HG02970 (cell line): ENCODE results near the gene MAML3.

Experiments used
- ATAC-seq: cut with Tn5 transposase; IDR thresholded peaks from one replicate; pipeline ENCODE4 v1.9.1; 2021; ENCODE audit warnings: mild to moderate bottlenecking, moderate library complexity, moderate number of reproducible peaks; ENCODE audit not compliant: unreplicated experiment, low FRiP score

MAML3 gene

DNA sequence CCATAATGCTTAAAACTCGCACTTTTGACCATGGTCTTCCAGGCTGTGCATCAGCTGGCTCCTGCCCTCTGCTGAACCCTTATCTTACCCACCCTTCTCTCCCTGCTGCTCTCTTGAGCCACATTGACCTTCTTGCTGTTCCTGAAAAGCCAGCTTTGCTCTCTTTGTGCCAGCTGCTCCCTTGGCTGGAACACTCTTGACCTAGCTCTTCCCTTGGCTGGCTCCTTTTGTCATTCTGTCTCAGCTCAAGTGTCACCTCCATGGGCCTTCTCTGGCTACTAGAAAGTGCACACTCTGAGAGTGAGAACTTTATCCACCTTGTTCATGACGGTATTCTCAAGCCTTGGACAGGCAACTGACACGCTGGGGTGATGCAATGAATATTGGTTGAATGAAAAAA is 376.2 kb downstream of the MAML3 start:
- ATAC-seq = no peak

DNA sequence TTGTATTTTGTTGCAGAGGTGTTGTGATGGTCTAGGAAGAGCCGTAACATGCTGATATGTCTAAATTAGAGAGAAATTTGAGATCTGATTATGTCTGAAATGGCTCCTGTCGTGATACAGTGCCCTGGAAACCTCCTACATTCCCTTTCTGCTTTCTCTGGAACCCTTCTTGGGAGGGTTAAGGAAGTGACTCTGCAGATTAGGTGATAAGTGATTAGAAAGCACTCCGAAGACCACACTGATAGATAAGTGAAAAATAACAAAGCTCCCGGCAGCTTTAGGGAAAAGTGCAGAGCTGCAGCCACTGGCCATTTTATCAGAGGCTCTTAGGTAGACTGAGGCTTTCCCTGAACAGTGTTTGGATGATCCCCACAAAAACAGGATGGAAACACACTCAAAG is 377.7 kb downstream of the MAML3 start:
- no peak for ATAC-seq

DNA sequence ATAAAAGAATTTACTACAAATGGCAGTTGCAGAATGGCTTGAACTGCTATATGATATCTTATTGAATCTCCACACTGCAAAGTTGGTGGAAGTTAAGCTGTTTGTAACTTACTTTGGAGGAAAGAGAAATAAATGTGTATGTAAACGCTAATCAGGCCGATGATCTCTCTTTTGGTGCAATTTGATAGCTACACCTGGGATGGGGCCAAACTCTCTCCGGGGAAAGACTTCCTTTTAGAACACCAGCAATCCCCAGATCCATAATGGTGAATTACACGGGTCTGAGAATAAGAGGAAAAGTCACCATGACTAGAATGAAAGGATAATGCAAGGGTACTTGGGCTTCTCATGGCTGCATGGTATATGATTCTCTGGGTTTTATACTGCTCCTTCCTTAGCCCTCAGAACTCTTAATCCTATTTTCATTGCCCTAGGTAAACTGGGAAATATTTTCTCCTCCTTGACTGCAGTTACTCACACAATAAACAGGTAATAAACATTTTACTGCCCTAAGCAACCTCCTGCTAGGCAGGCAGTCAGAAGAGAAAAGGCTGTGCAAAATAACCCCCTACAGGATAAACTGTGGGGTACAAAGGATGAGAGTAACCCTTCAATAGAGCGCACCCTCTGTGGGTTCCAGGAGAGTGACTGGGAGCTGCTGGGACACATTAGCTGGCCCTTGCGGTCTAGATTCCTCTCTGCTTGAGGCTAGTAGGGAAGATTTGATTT is 379.1 kb downstream of the MAML3 start:
- ATAC-seq = no peak

DNA sequence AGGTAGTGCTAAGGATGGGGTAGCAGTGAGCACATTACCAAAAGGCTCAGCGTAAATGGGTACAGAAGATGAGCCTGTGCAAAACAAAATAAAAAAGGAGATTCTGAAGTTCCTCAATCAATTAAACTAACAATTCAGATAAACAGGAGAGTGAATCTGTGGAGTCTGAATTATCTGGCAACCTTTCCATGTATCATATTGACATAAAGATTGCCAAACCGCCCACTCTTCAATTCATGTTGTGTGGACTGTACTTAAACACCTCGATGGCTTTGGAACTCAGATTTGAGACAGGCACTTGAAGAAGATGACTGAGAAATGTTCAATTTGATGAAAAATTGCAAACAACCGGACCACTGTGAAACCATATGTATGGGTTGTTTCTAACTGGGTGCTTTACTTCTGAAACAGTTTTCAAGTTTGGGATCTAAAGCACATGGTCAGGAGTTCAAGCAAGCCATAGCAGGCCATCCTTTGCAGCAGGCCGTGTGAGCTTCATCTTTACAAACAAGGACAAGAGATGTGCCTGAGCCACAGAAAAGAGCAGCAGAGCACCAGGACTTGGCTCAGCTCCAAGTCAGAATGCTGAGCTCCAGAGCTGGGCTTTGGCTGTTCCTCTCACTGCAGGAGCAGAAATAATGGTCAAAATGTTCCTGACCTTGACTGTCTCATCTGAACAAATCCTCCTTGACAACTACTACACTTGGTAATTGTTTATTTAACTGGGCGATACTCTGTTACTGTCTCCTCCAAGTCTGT is 380.2 kb downstream of the MAML3 start:
- no peak for ATAC-seq

DNA sequence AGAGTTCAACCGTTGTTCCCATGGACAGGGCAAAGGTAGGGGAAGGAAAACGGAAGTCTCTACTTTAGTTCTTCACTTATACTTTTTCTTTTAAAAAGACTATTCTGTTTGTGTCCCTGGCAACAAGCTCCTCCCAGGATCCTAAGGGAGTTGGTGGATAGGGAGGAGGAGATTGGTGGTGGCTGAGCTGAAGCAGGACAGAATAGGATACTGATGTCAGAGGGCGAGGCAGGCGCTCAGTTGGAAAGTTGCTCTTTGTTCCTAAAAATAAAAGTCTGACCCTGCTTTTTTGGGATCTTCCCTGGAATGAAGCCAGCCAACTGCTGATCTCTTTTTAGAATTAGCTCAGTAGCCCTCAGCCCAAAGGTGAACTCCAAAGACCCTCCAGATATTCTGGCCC is 383.6 kb downstream of the MAML3 start:
- no peak for ATAC-seq

DNA sequence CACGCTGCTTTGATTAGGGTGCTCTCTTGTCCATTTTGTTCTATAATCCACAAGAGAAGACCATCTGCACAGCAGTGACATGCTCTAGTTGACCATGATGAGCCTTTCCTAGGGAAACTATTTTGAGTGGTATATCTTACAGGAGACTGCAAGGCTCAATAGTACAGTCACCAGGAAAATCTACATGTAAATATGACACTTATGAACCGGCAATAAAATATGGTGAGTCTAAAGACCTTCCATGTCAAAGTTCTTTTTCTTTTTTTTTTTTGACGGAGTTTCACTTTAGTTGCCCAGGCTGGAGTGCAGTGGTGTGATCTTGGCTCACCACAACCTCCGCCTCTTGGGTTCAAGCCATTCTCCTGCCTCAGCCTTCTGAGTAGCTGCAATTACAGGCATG is 384.6 kb downstream of the MAML3 start:
- ATAC-seq = no peak

DNA sequence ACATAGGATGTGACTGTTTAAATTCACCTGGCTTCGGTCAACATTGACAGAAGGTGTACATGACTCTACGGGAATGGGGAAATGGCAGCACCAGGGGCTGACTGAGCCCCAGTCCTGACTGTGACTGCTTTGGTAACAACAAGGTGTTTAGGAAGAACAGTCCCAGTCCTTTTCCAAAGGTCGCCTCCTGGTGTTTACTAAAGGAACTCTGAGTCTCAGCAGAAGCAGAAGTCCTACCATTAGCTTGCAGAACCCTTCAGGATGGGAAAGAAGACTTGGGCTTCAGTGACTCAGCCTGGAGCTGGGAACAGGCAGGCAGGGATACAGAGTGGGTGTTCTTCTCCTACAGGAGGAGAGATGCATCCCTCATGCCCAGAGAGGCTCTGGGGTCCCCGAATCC is 385.1 kb downstream of the MAML3 start:
- no peak for ATAC-seq

DNA sequence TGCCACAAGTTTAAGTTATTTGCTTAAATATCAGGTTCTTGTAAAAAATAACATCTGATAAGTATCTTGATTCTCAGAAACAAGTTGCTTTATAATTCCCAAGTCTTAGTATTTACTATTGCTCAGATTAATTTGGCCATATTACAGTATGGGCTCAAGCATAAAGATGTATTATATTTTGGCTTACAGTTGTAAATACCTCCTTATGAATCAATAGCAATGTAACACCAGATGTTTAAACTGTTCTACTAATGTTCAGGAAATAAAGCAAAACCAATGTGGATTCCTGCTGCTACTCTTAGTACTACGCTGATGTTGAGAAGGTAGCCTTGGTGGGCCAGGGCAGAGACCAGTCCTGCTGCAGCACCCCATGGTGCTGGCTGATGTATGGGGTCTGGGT is 385.6 kb downstream of the MAML3 start:
- ATAC-seq = no peak

DNA sequence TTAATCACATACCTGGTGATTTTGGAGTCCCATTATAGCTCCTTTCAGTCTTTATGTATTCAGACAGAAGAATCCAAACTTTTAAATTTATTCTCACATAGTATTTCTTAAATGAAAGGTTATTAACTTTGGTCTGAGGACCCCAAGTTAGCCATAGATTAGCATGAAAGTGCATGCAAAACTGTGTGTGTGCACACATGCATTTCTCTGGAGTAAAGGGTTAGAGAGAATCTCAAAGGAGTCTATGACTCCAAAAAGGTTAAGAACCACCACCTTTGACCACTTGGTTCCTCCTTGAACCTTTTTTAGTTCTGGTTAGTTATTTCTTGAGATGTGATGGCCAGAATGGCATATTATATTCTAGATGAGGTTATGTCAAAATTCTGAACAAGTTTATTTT is 386.4 kb downstream of the MAML3 start:
- ATAC-seq = no peak

DNA sequence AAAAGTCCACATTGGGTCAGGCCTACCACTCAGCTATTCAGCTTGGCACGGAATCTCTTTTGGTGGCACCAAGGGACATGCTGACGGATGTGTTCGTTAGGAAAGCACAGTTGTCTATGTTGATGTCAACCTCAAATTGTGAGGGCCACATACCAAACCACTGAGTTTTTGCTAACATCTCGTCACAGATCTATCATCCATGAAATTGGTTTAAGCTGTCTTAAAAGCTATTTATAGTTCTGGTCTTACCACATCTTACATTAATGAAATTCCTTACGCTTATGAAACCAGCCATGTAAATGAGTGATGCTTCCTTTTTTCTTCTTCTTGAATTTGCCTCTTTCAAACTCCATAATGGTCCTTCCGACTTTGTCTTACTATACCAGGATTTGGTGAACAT is 386.8 kb downstream of the MAML3 start:
- ATAC-seq = no peak

DNA sequence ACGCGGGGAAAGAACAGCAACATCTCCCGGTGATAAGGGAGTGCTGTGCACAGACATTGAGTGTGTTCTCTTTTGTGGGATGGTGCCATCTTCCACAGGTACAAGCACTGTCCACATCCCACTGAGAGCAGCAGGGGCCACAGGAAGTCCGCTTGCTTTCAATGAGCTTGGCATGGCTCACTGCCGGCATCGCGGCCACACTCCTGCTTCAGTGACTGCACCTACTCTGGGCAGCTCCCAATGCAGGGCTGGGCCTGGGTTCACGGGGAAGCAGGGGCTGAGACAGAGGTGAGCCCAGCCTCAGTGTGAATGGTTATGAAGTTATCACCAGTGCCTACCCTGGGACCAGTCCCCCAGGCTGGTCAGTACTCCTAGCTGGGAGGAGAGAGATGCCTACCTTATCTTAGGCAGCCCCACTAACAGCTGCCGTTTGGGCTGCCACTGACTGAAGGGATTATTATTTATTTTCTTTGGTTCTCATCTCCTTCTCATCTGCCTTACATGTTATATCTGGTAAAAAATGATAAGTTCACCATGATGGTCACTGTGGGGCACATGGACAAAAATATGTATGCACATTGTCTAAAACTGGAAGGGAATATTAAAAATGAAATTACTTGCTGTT is 389.2 kb downstream of the MAML3 start:
- ATAC-seq = no peak

DNA sequence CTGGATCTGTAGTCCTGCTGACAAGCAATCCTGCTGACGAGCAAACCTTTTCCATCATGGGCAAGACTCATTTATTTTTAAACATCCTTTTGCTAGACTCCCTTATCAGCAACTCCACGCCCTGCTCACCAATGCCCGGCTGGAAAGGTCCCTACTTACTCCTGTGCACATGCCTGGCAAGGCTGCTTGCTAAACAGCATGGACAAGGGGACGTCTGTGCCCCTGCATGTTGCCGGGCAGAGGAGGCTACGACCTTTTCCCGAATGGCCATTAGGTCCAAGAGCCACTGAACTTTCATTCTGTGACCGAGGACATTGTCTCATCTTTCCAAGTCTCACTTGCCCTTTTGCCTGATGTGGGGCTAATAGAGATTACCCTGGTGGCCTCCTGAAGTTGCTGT is 389.8 kb downstream of the MAML3 start:
- no peak for ATAC-seq

DNA sequence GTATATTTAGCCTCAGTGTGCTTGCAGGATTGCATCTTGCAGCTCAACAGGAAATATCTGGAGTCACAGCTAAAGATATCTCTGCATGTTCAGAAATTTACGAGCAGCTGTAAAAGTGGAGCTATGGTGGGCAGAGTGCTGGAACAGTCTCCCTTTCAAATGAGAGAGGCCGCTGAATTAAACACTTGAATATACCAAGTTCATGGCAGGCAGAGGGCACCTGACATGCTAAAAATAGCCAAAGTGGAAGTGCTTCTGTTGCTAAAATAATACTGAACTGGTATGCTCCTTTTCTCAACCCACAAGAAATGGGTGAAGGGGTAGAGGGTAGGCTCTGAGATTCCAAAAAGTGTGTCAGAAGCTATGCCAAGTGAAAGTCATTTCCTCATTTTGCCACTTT is 390.3 kb downstream of the MAML3 start:
- no peak for ATAC-seq

DNA sequence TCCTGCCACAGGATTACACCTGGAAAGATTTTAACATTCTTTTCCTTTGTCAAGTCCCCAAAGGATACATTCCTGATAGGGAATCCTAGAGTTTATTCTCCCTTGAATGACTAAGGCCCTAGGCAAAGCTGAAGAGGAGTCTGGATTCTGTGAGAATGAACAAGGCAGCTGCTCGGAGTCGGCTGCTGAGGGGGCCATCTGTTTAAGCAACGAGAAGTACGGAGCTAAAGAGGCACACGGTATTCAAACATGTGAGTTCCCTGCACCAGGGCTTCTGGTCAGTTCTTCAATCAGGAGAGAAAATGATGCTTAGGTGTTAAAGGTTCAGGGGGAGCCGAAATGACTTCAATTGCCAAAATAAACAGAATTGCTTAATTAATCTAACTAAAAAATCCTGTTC is 390.8 kb downstream of the MAML3 start:
- ATAC-seq = no peak

DNA sequence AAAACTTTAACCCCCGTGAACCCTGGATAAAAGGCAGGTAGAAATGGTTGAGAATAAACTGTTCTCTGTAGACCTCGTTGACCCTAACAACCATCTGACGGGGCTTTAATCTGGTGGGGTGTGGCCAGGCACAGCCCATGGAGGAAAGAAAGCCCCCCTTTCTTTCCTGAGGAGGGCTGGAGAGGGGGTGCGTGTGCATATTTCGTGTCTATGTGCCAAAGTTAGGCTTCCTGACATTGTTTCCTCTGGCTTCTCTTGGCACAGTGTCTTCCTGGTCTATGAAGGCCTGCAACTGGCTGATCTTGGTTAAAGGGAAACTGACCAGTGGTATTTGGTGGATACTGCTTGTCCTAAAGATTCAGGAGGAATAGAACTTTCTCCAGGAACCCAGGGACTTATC is 391.3 kb downstream of the MAML3 start:
- ATAC-seq = no peak

DNA sequence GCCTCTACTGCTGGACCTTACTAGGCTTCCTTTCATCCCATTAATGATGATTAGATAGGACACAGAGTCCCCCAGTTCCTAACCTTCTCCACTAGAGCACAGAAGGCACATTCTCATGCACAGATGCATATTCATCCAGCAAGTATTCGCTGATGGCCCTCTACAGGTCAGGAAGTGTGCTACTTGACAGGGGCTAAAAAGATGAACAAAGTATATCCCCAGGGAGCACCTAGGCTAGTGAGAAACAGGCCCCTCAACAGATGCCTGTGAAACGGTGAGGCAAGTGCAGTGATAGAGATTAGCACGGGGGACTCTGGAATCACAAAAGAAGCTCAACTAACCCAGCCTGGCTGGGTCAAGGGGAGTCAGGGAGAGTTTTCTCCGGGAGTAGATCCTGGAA is 392.5 kb downstream of the MAML3 start:
- no peak for ATAC-seq

DNA sequence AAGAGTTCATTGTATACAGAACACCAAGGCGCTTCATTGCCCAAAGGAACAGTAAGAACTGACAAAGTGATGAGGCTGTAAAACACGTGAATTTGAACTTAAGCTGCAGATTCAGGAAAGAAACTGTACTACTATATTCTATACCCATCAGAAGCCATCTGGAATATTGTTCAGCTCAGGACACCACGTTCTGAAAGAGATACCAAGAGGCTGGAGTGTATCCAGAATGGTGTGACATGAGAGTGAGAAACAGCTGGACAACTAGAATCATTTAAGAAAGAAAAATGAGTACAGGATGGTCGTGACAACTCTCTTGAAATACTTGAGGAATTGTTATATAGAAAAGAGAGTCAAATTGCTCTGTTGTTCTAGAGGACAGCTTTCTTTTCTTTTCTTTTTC is 393.4 kb downstream of the MAML3 start:
- ATAC-seq = no peak

DNA sequence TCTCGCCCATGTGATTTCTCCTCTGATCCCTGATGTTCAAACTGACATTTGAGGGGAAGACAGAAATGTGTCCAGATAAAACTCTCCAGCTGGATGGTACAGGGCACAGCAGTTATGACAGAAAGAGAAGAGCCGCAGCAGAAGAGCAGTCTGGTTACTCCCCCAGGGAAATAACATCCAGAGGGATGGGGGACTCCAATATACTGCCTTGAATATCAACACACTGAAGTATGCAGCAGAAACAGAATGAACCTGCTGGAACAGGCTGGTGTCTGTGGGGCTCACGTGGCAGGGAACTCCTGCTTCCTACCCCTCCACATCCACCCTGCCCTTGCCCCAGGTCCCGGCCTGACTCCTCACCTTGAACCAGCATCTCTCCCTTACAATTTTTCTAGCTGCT is 394.9 kb downstream of the MAML3 start:
- no peak for ATAC-seq

DNA sequence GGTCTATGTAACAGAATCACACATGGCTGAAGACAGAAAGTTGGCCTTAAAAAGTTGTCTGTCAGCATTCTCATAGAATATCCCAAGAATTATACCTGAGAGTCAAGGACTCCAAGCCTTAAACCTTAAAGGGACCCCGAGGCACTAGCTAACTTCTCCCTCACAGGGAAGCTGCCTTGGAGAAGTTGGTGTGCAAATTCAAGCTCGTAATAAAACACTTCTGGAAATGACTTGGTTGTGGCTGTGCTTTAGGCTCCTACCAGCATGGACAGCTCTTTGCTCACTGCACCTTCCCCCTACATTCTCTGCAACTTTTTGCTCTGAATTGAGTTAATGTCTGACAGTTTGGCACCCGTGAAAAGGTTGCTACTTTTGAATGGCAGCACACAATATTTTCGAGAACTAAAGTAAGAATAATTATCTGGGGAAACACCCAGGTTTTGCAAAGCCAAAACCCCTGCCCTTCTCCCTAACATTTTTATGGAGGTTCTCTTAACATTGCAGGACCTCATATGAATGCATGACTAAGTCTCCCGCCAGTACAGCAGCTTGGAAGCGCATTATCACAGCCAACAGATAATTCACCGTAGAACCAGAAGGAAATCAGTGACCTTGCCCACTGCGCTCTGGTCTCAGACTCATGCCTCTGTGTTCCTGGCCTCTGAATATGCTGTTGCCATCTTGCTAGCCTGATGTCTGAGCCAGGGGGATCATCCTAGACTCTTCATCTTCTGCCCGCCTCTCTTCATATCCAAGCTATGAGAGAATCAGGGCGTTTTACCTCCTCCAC is 397.4 kb downstream of the MAML3 start:
- no peak for ATAC-seq

DNA sequence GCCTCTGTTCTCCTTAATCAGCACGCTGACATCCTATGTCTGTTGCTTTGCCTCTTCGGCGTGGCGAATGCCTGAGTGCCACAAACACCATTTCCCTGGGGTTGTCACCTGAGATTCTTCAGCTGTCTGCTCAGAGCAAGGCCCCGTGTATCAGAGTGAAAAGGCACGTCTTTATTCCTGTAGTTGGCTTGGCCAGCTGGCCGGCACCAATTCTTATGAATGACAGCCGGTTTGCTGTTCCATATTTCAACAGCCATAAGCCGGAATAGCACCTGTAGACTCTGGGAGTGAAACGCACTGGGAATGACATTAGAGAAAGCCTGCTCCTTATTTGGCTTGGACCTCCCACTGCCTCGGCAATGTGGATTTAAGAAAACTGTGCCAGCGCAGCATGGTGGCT is 399.0 kb downstream of the MAML3 start:
- no peak for ATAC-seq

DNA sequence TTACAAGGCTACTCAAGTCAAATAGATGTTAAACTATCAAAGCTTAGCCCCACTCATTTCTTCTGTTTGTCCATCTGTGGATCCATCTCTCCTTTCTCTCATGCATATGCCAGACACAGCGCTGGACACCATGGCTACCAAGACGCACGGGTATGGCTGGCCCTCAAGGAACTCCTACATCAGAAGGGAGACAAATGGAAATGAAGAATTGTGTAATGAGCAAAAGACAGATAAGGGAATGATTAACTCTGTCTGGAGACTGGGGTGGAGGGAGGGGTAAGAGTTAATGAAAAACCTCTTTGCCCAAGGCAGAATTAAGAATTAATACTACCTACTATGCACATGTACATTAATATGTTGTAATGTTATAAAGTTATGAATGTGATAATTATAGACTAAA is 400.3 kb downstream of the MAML3 start:
- ATAC-seq = no peak
